GM21576 (cell line): ENCODE results near the gene UQCRH.
"Not testable (repeated sequence)": the region's sequence is repeated elsewhere in the genome, so short reads cannot be mapped to it uniquely, and the experiment has no call there.

Experiments used
- ATAC-seq: cut with Tn5 transposase; IDR thresholded peaks from one replicate; pipeline ENCODE4 v1.9.1; 2021; ENCODE audit warnings: mild to moderate bottlenecking, moderate library complexity; ENCODE audit not compliant: unreplicated experiment

Gene UQCRH

GRCh38 chr1:46298387-46298786 is 5.1 kb upstream of the UQCRH start:
- no peak for ATAC-seq

GRCh38 chr1:46300673-46301405 is 2.7 kb upstream of the UQCRH start:
- ATAC-seq: no peak

DNA sequence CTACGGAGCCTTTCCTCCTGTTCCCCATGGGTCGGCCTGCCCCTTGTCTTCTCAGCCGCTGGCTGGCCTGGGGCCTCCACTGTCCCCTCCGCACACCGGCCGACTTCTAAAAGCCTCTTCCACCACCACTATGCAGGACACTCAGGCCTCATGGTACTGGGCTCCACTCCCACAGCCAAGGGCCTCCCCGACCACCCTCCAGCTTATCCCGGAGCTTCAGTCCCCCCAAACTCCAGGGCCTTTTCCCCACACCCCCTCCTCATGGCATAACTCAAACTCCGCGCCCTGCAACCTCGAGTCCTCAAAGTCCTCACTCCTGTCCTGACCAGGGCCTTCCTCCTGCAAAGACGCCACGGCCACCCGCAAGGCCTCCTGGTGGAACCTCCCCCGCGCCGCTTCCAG is 2.1 kb upstream of the UQCRH start:
- no peak for ATAC-seq

GRCh38 chr1:46301808-46302640 is 1.5 kb upstream of the UQCRH start:
- no peak for ATAC-seq

GRCh38 chr1:46302641-46303037 is 859 bp upstream of the UQCRH start:
- ATAC-seq: peak; percentile 6

GRCh38 chr1:46303872-46304326 is 401 bp downstream of the UQCRH start:
- no peak for ATAC-seq

DNA sequence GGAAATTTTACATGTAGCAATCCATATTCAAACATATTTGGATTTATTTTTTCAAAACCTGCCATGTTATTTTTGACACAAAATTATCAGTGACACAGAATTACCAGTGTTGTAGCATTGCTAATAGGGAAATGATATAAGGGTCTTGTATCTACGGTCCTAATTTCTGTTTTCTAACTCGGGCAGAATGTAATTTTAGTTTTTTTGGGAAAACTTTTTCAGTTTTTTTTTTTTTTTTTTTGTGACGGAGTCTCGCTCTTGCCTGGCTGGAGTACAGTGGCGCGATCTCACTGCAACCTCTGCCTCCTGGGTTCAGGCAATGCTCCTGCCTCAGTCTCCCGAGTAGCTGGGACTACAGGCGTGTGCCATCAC is 2.6 kb downstream of the UQCRH start:
- no peak for ATAC-seq

DNA sequence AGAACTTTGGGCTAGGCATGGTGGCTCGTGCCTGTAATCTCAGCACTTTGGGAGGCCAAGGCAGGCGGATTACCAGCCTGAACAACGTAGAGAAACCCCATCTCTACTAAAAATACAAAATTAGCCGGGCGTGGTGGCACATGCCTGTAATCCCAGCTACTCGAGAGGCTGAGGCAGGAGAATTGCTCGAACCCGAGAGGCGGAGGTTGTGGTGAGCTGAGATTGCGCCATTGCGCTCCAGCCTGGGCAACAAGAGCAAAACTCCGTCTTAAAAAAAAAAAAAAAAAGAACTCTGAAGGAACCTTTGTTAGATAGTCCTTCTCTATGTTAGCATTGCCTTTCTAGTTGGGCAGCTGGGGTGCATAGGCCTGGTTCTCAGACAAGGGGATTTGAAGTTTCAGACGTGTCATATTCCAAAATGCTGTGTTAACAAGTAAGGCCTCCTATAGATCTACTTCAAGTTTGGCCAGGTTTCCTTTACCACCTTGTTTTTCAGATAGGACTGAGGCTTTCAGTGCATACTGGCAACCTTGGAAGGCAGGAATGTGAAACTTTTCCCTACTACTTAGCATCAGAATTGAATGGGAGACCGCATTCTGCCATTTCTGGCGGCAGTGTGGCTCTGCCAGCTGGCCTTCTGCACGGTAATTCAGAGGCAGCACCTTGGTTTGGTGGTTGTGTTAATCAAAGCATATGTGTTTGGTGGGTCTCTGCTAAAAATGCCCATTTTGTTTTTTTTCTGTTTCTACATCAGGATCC is 6.1 kb downstream of the UQCRH start:
- ATAC-seq: no peak

GRCh38 chr1:46310321-46310720 is 6.8 kb downstream of the UQCRH start:
- ATAC-seq: no peak

- ATAC-seq: no peak
Observed at GRCh38 chr1:46315669-46316403, 12.3 kb downstream of the UQCRH start.

GRCh38 chr1:46317323-46317722 is 13.8 kb downstream of the UQCRH start:
- no peak for ATAC-seq

- ATAC-seq: not testable (repeated sequence)
Observed at GRCh38 chr1:46319301-46319700, 15.8 kb downstream of the UQCRH start.

DNA sequence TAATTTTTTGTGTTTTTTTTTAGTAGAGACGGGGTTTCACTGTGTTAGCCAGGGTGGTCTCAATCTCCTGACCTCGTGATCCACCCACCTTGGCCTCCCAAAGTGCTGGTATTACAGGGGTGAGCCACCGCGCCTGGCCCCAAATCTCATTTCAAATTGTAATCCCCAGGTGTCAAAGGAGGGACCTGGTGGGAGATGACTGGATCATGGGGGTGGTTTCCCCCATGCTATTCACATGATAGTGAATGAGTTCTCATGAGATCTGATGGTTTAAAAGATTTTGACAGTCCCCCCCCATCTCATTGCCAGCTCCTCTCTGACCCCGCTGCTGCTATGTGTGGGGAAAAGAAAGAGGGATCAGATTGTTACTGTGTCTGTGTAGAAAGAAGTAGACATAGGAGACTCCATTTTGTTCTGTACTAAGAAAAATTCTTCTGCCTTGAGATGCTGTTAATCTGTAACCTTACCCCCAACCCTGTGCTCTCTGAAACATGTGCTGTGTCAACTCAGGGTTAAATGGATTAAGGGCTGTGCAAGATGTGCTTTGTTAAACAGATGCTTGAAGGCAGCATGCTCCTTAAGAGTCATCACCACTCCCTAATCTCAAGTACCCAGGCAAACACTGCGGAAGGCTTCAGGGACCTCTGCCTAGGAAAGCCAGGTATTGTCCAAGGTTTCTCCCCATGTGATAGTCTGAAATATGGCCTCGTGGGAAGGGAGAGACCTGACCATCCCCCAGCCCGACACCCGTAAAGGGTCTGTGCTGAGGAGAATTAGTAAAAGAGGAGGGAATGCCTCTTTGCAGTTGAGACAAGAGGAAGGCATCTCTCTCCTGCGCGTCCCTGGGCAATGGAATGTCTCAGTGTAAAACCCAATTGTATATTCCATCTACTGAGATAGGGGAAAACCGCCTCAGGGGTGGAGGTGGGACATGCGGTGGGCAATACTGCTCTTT is 16.7 kb downstream of the UQCRH start:
- not testable (repeated sequence) for ATAC-seq

GRCh38 chr1:46322191-46322590 is 18.7 kb downstream of the UQCRH start:
- ATAC-seq: not testable (repeated sequence)

DNA sequence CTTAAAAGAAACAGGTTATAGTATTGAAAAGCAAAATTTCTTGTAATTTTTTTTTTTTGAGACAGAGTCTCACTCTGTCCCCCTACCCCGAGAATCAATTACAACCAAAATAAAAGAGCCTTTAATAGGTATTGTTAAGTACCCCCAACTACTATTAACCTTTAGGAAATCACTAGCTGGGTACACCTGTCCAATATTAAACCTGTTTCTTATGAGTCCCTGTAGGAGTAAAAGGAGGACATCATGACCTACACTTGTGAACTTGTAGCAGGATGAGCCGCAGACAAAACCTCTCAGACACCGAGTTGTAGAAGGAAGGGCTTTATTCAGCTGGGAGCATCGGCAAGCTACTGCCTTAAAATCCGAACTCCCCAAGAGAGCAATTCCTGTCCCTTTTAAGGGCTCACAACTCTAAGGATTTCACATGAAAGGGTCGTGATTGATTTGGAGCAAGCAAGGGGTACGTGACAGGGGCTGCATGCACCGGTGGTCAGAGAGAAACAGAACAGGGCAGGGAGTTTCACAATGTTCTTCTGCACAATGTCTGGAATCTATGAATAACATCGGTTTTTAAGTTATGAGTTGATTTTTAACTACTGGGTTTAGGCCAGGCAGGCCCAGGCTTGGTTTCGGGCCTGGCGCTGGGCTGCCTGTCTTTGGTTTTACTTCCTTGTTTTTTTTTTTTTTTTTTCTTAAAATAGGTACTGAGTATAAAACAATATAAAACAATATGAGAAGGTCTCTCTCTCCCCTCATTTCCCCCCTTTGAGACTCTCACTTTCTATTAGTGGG is 22.0 kb downstream of the UQCRH start:
- not testable (repeated sequence) for ATAC-seq

- not testable (repeated sequence) for ATAC-seq
Observed at GRCh38 chr1:46328182-46328581, 24.7 kb downstream of the UQCRH start.

- not testable (repeated sequence) for ATAC-seq
Observed at GRCh38 chr1:46329807-46330206, 26.3 kb downstream of the UQCRH start.

- not testable (repeated sequence) for ATAC-seq
Observed at GRCh38 chr1:46330381-46330780, 26.9 kb downstream of the UQCRH start.
